Activated naive CD4-positive, alpha-beta T cell treated with anti-CD3 and anti-CD28 coated beads, Interleukin-2, amount 50 U/mL, for 16 hours (primary cell): Measurements from ENCODE around the gene EHBP1.
"Not testable (repeated sequence)": the region's sequence is repeated elsewhere in the genome, so short reads cannot be mapped to it uniquely, and the experiment has no call there.

ENCODE experiments used
- DNase-seq: peaks from one replicate; pipeline ENCODE4 v3.0.0-alpha.2; 2020

The EHBP1 gene

DNA sequence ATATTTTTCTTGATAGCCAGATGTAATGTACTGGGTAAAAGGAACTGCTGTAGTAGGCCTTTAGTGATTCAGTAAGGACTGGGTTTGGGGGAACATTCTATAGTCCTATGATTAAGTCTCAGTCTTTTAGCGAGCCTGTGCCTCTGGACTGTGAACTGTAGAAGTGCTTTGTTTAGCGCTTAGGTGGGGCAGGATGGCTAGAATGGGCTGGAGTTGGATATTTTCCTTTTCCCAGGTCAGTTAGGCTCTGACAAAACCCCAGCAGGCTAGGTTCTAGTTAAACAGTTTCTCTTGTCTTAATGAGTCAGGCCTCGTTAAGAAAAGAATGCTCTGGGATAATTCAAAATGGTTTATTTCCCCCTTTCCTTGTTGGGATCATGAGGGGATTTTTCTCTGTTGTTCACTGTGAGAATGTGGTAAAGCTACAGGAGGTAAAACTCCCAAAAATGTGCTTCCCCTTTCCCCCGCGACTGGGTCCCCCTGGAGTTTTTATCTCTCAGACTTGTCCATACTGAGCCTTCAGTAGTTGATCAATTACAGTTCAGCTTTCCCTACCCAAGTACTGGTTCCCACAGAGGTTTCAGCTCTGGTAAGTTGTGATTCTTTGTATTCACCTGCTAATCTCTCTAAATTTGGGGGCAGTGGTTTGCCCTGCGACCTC, 31.5 kb downstream of the EHBP1 start:
- DNase-seq, result no peak

DNA sequence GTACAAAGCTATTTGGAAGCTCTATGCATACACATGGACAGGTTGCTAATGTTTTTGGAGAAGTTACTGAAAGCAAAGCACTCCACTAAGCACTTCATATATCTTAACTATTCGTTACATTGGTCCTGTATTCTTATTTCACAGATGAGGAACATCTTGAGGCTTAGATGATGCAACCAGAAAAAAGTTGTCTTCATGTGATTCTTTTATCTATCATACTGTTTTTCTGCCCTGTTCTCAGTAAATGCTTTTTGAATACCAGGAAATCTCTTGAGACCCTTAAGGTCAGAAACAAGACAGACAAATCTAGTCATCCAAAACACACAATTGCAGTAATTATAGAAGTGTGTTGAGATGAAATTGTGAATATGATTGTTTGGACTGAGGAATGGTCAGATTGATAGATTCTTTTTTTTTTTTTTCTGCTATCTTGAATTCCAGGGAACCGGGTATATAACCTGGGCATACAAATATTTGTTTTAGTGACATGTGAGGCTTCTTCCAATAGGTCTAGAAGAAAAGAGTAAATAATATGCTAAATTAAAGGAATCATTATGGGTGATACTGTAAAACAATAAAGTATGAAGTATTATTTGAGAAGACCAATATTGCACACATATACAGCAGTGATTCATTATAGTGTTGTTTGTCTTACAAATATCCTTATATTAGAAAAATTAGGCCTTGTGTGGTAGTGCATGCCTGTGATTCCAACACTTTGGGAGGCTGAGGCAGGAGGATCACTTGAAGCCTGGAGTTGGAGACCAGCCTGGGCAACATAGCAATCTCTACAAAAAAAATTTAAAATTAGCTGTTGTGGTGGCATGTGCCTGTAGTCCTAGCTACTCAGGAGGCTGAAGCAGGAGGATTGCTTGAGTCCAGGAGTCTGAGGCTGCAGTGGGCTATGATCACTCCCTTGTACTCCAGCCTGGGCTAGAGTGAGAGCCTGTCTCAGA, 33.7 kb downstream of the EHBP1 start:
- no peak for DNase-seq

DNA sequence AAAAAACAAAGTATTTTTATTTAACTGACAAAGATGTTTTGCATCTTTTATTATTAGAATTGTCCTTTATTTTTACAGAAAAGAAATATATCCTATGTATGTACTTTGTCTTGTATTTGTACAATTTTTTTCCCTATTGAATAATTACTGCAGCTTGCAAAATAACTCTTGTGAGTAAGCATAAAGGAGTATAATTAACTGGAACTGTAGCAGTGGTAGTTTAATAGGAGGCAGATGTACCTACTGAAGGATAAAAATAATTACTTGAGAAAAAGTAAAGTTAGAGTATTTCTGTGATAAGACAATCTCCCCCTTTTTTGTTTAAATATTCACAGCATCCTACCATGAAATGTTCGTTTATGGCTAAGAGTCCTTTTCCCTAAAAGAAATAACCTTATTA, 34.7 kb downstream of the EHBP1 start:
- no peak for DNase-seq

DNA sequence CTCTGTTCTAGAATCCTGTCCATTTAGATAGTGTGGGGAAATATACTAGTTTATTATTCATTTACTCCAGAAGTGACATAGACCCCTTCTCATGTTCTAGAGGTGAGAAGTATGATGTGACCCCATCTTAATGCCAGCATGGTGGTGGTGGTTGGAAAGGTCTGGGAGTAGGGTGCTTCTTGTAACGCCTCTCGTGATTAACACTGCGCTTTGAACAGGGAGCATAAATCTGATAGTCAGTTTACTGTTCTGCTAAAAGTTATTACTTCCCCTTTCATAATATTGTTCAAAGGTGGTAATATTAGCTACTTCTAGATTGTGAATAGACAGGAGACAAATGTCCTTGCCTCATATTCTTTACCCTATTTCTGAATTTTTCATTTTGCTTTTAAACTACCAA, 35.6 kb downstream of the EHBP1 start:
- no peak for DNase-seq

DNA sequence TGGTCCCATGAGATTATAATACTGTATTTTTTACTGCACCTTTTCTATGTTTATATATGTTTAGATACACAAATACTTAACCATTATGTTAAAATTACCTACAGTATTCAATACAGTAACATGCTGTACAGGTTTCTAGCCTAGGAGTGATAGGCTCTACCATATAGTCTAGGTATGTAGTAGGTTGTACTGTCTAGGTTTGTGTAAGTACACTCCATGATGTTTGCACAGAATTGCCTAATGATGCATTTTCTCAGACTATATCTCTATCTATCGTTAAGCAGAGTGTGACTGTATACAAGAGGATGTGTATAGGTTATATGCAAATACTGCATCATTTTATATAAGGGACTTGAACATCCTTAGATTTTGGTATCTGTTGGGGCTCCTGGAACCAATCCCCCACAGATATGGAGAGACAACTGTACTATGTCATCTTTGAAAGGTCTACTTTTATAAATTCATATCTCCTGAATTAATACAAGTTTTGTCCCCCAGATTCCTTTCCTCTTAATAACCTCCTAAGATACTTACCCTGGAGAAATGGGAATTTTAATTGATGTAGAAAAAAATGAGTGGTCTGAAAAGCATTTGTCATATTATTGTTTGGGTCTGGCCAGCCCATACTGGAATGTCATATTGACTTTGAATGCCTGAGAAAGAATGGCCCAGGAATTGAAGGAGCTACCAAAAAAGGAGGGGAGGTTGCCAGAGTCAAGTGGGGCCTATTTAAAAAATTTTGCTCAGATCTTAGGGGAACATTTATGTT, 36.6 kb downstream of the EHBP1 start:
- DNase-seq, result no peak

DNA sequence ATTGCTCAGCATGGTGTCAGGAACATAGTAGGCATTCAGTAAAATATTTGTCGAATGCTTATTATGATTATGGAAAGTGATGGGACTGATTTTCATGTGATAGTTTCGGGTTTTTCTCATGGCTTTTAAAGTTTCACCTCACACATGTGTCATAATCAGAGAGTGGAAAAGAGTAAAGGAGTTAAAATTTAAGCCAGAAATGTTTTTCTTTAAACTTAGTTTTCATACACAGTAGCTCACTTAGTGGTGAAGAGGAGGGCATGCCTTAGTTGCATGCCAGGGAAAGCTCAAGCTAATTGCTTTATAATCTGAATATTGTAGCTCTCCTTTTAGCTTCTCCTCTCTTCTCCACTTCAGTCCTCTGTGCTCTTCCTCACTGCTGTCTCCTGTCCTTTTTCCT, 38.0 kb downstream of the EHBP1 start:
- no peak for DNase-seq

DNA sequence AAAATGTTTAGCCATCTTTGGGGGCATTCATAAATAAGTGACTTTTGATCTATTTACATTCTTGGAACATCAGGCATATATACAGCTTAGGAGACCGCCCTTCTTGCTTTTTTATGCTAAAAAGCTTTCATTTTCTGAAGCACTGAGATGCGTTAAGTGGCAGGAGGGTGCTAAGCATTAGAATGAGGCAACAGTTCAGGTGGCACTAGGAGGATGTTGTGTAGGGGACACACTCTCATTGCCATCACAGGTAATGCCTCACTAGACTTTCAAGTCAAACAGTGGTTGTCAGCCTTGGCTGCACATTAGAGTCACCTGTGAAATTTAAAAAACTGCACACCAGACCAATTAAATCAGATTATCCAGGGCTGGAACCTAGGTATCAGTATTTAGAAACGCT, 39.1 kb downstream of the EHBP1 start:
- no peak for DNase-seq

DNA sequence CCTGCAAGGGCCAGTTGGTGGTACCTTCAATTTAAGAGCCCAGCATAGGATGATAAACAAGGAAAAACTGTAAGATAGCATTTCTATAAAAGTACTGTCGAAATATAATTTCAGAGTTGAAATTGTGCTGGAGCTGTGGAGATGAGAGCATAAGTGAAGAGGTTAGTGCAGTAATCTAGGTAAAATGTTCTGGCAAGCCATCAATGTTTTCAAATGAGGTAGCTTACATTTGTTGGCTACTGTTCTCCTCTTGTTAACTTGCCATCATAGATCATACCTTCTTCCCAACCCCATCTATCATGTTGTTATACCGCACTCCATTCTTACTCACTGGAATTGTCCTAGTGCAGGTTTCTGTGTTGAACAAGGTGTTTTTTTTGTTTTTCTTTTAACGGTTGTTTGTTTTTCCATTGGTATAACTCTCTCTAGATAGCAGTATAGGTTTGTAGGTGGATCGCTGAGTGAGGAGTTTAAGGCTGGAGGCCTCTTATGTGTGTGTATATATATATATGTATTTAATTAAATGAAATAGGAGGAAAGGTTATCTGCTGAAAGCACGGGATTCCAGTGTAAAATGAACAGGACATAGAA, 40.5 kb downstream of the EHBP1 start:
- no peak for DNase-seq

DNA sequence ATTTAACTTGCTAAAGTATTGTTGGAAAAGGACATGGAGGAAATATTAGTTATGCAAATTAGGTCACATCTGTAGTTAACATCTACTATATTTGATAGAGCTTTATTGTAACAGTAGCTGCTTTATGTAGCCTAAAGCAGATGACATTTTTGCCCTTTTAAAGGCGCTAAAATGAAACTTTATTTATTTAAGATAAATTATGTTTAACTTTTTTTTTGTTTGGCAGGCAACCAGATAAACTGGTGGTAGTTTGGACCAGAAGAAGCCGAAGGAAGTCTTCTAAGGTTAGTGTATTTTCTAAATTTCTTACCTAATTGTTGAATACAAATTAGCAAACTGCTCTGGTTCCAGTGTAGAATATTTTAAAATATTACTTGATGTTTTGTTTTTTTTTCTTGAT, 41.7 kb downstream of the EHBP1 start:
- no peak for DNase-seq

DNA sequence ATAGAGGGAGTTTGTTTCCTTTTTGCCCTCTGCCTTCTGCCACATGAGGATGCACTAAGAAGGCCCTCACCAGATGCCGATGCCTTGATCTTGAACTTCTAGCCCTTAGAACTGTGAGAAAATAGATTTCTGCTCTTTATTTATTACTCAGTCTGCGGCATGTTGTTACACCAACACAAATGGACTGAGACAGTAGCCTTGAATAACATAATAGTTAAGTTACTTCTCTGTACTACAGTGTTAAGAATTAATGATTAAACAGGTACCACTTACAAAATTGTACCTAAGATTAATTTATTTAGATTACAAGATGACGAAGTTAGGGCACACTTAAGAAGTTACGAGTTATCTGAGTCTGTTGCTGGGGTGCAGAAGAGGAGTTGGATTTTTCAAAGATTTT, 42.4 kb downstream of the EHBP1 start:
- no peak for DNase-seq

DNA sequence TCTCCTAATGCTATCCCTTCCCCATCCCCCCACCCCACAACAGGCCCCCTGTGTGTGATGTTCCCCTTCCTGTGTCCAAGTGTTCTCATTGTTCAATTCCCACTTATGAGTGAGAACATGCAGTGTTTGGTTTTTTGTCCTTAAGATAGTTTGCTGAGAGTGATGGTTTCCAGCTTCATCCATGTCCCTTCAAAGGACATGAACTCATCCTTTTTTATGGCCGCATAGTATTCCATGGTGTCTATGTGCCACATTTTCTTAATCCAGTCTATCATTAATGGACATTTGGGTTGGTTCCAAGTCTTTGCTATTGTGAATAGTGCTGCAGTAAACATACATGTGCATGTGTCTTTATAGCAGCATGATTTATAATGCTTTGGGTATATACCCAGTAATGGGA, 43.6 kb downstream of the EHBP1 start:
- DNase-seq, result not testable (repeated sequence)

DNA sequence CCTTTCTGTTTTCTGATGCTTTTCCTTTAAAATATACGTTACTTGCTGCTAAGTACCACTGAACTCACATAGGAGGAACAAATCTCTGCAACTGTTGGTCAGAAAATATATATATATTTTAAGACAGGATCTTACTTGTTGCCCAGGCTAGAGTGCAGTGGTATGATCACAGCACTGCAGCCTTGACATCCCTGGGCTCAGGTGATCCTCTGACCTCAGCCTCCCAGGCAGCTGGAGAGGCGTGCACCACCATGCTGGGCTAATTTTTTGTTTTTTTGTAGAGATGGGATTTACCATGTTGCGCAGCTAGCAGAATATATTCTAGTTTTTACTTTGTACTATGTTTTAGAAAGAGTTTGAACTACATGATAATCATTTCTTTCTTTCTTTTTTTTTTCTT, 51.5 kb downstream of the EHBP1 start:
- no peak for DNase-seq

DNA sequence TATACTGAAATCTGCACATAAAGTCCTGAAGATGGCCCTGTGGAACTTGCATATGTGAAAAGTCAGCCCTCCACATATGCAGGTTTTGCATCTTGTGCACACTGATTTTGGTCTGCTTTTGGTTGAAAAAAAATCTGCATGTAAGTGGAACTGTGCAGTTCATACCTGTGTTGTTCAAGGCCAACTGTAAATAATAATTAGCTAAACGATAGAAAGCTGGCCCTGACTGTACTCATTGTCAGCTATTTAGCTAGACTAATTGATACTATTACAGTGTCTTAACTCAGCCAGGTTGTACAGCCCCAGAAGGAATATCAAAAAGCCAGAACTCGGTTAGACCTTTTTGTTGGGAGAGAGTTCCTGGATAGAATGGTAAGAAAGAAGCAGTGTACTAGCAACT, 54.5 kb downstream of the EHBP1 start:
- DNase-seq, result no peak

DNA sequence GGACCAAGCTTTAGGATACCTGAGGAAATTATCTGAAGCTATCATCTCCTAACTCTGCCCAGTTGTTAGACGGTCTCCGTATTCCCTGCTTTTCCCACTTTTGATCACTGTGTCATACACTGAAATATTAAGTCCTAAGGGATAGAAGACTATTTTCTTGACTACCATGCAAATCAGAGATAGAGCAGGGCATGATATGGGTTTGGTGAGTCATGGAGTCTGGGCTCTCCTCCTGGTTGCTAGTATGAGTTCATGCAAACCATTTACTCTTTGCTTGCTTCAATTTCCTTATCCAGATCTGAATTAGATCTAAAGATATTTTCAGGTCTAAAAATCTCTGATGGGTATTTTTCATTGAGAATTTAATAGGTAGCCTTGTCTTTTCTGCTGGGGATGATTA, 55.0 kb downstream of the EHBP1 start:
- DNase-seq, result no peak

DNA sequence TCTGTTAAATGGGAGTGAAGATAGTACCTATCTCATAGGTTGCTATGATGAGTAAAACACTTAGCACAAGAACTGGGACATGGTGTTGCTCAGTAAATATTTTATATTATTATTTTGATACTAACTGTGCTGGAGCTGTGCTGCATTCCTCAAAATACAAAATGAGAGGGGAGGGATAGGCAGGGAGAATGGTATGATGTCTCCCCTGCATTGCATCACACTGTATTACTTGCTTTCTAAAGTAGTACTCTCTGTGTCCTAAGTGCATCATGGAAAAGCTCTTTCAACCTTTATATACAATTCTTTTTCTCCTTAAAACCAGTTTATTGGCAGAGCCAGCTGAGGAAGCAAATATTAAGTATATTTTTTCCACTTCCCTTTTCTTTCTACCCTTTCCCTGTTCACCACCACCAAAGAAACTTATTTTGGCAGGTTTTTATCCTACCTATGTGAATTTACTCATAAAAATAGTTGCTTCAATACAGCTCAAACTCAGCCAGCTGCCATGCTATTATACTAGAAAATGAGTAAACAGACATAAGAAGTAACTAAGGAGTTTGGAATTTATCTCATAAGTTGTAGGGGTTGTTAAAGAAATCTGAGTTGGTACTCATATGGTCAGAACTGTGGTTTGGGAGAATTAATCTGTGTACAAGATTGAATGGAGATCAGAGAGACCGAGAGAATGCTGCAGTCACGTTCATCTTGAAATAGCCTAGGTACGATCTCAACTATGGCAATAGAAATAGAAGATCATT, 60.3 kb downstream of the EHBP1 start:
- no peak for DNase-seq

DNA sequence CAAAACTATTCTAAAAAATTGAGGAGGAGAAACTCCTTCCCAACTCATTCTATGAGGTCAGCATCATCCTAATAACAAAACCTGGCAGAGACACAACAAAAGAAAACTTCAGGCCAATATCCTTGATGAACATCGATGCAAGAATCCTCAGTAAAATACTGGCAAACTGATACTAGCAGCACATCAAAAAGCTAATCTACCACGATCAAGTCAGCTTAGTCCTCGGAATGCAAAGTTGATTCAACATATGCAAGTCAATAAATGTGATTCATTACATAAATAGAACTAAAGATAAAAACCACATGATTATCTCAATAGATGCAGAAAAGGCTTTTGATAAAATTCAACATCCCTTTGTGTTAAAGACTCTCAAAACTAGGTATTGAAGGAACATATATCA, 63.1 kb downstream of the EHBP1 start:
- DNase-seq, result no peak

DNA sequence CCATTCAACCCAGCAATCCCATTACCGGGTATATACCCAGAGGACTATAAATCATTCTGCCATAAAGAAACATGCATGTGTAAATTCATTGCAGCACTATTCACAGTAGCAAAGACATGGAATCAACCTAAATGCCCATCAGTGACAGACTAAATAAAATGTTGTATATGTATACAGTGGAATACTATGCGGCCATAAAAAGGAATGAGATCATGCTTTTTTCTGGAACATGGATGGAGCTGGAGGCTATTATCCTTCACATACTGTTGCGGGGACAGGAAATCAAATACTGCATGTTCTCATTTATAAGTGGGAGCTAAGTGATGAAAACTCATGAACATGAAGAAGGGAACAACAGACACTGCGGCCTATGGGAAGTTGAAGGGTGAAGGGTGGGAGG, 65.1 kb downstream of the EHBP1 start:
- no peak for DNase-seq

DNA sequence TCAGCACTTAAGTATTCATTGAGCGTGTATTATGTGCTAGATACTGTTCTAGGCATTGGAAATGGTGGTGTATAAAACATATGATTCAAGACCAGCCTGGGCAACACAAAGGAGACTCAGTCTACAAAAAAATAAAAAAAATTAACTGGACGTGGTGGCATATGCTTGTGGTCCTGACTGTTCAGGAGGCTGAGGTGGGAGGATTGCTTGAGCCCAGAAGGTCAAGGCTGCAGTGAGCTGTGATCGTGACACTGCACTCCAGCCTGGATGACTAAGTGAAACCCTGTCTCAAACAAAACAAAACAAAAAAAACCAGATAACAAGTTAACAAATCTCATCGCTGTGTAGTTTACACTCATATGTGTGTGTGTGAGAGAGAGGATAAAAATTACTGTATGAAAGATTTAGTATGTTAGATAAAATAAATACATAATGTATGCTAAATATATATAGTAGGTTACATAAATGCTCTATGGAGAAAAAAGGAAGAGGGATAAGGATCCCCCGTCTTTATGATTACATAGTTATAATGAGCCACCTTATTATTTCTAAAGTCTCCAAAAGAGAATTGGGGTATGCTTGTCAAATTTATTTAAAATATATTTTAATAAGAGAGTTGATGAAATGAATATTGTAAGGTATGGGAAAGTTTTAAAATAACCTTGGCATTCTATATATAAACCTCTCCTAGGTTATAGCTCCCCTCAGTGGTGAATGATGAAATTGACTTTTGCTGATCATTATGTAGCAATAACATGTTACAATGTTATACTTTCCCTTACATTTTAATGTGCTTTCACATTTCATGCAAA, 69.2 kb downstream of the EHBP1 start:
- DNase-seq, result no peak

DNA sequence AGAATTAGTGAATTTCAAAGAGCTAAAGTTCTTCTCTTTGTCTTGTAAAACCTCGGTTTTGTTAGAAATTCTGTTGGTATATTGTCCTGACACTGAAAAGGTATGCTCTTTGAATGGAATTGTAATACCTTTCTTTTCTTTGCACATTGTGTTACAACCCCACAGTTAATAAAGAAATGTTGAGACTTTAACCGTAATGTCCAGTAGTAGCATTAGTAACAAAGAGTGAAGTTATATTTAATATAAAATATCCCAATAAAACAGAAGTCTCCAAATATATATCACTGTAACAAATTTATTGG, 69.8 kb downstream of the EHBP1 start:
- no peak for DNase-seq

DNA sequence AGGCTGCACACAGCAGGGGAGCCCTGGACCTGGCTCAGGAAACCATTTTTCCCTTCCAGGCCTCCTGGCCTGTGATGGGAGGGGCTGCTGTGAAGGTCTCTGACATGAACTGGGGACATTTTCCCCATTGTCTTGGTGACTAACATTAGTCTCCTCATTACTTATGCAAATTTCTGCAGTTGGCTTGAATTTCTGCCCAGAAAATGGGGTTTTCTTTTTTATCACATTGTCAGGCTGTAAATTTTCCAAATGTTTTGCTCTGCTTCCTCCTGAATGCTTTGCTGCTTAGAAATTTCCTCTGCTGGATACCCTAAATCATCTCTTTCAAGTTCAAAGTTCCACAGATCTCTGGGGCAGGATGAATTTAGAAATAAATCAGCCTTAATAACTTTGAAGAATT, 78.2 kb downstream of the EHBP1 start:
- DNase-seq, result no peak

DNA sequence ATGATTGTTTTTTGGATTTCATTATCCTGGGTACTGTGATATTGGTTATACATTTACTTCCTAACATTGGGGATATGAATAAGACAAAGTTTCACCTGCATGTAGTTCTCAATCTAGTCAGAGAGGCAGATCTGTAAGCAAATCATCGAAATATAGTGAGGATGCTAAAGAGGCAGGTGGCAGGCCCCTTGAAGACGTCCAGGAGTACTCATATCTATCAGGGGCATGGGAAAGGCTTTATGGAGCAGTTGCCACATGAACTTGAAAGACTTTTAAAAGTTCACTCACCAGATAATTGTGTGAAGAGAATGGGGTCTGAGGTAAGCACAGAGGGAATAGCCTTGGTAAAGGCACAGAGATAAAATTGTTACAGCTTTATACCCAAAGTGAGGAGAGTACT, 78.8 kb downstream of the EHBP1 start:
- DNase-seq, result no peak

DNA sequence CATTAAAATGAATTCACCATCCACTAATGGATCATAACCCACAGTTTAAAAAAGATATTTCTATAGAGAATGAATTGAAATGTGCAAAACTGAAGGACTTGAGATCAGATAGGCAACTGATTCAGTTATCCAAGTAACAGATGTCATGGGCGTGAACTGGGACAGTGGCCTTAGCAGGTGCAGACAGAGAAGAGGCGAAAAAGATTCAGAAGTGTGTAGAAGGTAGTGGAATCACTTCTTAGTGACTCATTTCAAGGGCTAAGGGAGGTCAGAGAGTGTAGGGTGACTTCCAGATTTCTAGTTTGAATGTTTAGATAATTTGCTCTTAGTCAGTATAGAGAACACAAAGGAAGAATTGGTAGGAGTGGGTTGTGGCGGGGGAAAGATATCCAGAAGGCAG, 79.7 kb downstream of the EHBP1 start:
- no peak for DNase-seq
